ENCODE results near the gene CCDC57. TPM values are rescaled to one million over a fixed set of nuclear protein-coding genes. Genes with fewer than 3 reads are reported as not detected.

Gene CCDC57
- total RNA-seq, 6 experiments from 2014 or later, result 10.1 to 37.4 (median 17.2) TPM

DNA sequence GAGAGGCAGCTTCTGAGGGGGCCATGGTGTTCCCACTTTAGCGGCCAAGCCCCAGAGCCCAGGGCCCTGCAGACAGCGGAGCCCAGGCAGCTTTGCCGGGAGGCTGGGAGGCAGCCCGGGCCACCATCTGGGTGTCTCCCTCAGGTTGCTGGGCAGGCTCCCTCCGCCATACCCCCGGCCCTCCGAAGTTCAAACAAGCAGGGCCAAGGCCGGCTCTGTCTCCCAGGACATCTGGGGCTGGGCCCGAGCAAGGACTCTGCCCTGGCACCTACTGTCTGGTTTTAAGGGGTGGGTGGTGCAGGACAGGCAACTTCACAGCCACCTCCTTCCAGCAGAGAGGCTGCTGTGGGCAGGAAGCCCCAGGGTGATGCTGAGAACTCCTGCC lies 149.7 kb downstream of the CCDC57 start:
- Histone ChIP-seq H3K27ac (no peak overlapping the region), H3K4me3 (no peak overlapping the region), H3K9me3 (no peaks in the 10 kb centered on the region), H3K4me1 (peaks cover 0 to 17% (median 6%) of the 10 kb centered on the region in 4 donors), H3K36me3 (peaks cover 0 to 35% (median 4%) of the 10 kb centered on the region in 4 donors), H3K27me3 (no peaks in the 10 kb centered on the region)
- ATAC-seq (no peak), DNase-seq (no peak)
- TF ChIP-seq POLR2A (IDR thresholded peaks at IDR 0.05), result no peak
- TF ChIP-seq, protein P1, sequence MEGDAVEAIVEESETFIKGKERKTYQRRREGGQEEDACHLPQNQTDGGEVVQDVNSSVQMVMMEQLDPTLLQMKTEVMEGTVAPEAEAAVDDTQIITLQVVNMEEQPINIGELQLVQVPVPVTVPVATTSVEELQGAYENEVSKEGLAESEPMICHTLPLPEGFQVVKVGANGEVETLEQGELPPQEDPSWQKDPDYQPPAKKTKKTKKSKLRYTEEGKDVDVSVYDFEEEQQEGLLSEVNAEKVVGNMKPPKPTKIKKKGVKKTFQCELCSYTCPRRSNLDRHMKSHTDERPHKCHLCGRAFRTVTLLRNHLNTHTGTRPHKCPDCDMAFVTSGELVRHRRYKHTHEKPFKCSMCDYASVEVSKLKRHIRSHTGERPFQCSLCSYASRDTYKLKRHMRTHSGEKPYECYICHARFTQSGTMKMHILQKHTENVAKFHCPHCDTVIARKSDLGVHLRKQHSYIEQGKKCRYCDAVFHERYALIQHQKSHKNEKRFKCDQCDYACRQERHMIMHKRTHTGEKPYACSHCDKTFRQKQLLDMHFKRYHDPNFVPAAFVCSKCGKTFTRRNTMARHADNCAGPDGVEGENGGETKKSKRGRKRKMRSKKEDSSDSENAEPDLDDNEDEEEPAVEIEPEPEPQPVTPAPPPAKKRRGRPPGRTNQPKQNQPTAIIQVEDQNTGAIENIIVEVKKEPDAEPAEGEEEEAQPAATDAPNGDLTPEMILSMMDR (IDR thresholded peaks at IDR 0.05), result no peak
- WGBS (ENCODE audit: insufficient coverage, low coverage, low lambda C conversion rate, missing lambda C conversion rate), result no CpG with 5 or more reads among the region's 9 CpGs
- intact Hi-C loops (cut with DNase I), result no loop called here

DNA sequence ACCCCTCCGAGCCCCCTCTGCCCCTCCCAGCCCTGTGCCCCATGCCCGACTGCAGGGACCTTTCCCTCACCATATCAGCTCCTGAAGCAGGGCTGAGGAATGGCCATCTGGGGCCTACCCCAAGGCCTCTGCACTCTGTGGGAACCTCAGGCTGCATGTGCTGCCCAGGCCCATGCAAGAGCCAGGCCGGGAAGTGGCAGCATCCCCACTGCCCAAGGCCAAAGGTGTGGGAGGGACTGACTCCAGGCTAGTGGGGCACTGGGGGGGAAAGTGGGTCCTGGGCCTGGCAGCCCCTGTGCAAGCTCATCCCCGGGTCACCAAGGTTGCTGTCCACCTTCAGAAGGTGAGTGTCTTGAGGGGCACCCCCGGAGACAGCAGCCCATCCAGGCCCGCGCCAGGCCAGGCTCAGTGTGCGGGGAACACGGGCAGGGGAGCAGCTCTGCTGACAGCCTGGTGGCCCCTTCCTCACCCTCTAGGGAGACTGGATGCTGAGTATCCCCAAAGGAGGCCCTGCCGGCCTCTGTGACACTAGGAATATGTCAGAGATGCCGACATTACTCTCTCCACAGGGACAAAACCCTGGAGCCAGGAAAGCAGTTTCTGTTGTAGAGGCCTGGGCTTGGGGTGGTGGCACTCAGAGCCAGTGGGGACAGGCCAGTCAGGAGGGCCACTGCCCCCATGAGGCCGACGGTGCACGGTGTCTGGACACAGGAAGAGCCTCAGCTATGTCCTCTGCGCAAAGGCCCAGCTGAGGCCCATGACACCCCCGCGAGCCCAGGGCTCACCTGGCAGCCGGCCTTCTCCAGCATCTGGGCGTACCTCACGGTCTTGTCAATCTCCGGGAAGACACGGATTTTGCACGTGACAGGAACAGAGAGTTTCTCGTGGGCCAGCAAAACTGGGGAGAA lies 150.3 kb downstream of the CCDC57 start:
- 78% methylated on average over 4 of the region's 24 CpGs for WGBS (ENCODE audit: insufficient coverage, low coverage, low lambda C conversion rate, missing lambda C conversion rate)
- no peaks in the 10 kb centered on the region for H3K9me3 ChIP-seq
- intact Hi-C loops (cut with DNase I), result no loop called here
- no peaks in the 10 kb centered on the region for H3K27me3 ChIP-seq
- DNase-seq (peak in 1 of 3 donors; percentile 44), ATAC-seq (no peak)
- TF ChIP-seq POLR2A (IDR thresholded peaks at IDR 0.05), result no peak
- TF ChIP-seq, protein P1 (IDR thresholded peaks at IDR 0.05), result peak in 1 of 4 donors; percentile 5
- H3K27ac ChIP-seq, result no peak overlapping the region
- no peak overlapping the region for H3K4me3 ChIP-seq
- H3K36me3 ChIP-seq, result peaks cover 0 to 42% (median 4%) of the 10 kb centered on the region in 4 donors
- peaks cover 0 to 17% (median 6%) of the 10 kb centered on the region in 4 donors for H3K4me1 ChIP-seq

DNA sequence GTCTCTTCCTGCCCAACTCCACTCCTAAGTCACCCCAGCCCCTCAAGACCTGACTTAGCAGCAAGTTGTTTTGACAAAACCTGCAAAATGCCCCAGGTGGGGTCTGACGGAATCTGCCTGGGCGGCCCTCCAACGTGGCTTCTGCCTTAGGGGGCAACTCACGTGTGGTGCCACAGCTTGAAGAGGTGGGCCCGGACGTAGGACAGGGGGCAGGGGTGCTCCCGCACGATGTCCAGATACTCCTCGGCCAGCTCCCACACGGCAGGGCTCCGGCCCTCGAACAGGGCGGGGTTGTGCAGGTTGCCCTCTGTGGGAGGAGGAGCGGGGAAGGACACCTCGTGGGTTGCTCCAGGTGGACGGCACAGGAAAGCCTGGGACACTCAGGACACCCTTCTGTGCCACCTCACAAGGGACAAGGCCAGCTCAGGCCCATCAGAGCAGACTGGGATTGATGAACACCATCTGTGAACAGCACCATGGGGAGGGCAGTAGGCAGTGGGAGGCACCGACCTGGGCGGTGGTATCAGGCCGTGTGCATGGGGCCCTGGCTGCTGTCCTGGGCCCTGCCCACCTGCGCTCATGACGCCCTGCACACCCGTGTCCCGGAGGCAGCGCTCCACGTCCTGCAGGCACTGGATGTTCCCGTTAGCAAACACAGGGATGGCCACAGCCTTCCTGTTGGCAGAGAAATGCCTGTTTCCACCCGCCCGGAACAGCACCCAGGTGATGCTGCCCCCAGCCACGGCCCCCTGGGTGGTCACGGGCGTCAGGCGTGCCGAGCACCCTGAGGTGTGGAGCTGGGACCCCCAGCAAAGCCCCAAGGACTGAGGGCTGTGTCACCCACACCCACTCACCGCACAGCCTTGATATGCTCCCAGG lies 151.4 kb downstream of the CCDC57 start:
- WGBS (ENCODE audit: insufficient coverage, low coverage, low lambda C conversion rate, missing lambda C conversion rate), result 90% methylated on average over 2 of the region's 34 CpGs
- no peak overlapping the region for H3K4me3 ChIP-seq
- DNase-seq, result peak in 1 of 3 donors; percentile 50
- intact Hi-C loops (cut with DNase I), result no loop called here
- H3K4me1 ChIP-seq, result peaks cover 0 to 17% (median 6%) of the 10 kb centered on the region in 4 donors
- no peaks in the 10 kb centered on the region for H3K27me3 ChIP-seq
- no peak overlapping the region for H3K27ac ChIP-seq
- no peaks in the 10 kb centered on the region for H3K9me3 ChIP-seq
- ATAC-seq, result no peak
- no peak for TF ChIP-seq POLR2A (IDR thresholded peaks at IDR 0.05)
- TF ChIP-seq, protein P1 (IDR thresholded peaks at IDR 0.05), result no peak
- peaks cover 0 to 52% (median 4%) of the 10 kb centered on the region in 4 donors for H3K36me3 ChIP-seq

DNA sequence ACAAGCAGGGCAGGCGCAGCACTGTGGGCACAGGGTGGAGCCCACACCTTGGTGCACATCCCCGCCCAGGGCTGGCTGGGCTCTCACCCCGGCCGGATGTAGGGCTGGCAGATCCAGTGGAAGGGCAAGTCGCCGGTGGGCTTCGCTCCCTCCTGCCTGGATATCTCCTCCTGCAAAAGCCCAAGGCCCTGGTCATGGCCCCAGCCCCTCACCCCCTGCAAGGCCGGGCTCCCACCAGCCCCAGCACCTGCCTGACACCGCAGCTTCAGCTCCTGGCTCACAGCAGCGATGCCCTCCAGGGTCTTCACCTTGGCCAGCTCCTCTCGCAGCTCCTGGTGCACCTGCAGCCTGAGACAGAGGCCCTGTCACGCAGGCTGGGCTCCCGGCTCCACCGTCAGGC lies 152.0 kb downstream of the CCDC57 start:
- H3K27ac ChIP-seq, result no peak overlapping the region
- intact Hi-C loops (cut with DNase I), result no loop called here
- H3K36me3 ChIP-seq, result peaks cover 0 to 57% (median 4%) of the 10 kb centered on the region in 4 donors

More for the DNA sequence above, 152.0 kb downstream of the CCDC57 start:
- no peaks in the 10 kb centered on the region for H3K27me3 ChIP-seq
- H3K4me3 ChIP-seq, result no peak overlapping the region
- no peaks in the 10 kb centered on the region for H3K9me3 ChIP-seq
- peaks cover 0 to 17% (median 6%) of the 10 kb centered on the region in 4 donors for H3K4me1 ChIP-seq
- no peak for ATAC-seq
- no peak for TF ChIP-seq POLR2A (IDR thresholded peaks at IDR 0.05)
- TF ChIP-seq, protein P1 (IDR thresholded peaks at IDR 0.05), result no peak
- no CpG with 5 or more reads among the region's 14 CpGs for WGBS (ENCODE audit: insufficient coverage, low coverage, low lambda C conversion rate, missing lambda C conversion rate)
- peak in 1 of 3 donors; percentile 47 for DNase-seq

All from right lobe of liver (tissue), 6 donors.